Measurements from ENCODE around the gene RABGAP1L.

Gene RABGAP1L

DNA sequence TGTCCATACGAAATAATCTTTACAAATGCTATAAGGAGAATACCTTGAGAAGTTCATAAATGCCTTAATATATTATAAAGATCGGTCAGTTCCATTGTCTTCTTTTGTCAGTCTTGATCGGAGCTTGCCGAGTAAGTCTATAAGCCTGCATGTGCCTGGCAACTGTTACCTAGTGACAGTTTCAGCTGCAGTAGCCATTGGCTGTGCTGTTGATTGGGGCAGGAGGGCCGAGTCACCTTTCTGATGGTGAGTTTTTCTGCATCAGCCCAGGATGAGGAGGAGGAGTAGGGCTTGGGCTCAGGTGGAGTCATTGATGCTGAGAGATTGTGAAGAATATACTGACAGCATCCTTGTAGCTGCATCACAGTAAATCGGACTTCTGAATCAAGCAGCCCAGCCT, 286.5 kb downstream of the RABGAP1L start:
- Histone ChIP-seq H2AFZ (ENCODE audit: low read length) (no peak overlapping the region), H3K9ac (ENCODE audit: low read depth, low read length, poor library complexity, severe bottlenecking) (no peak overlapping the region), H3K27me3 (ENCODE audit: insufficient read depth, low read length, poor library complexity, severe bottlenecking) (no peaks in the 10 kb centered on the region), H3K9me3 (ENCODE audit: insufficient read depth, low read depth, low read length) (no peaks in the 10 kb centered on the region), H3F3A (ENCODE audit: low read depth) (no peaks in the 10 kb centered on the region), H4K20me1 (ENCODE audit: insufficient read depth, low read length, poor library complexity, severe bottlenecking) (no peaks in the 10 kb centered on the region), H3K4me1 (ENCODE audit: insufficient read depth, low read length, poor library complexity, severe bottlenecking) (no peaks in the 10 kb centered on the region), H3K36me3 (ENCODE audit: insufficient read depth, low read length) (peaks cover 5% of the 10 kb centered on the region; the same call in 1 of the 2 replicates), H3K9me2 (replicated peaks; ENCODE audit: low read depth, low read length) (no peaks in the 10 kb centered on the region), H3K4me3 (ENCODE audit: low read length, poor library complexity, severe bottlenecking) (no peak overlapping the region), H3K79me2 (ENCODE audit: insufficient read depth, low read length) (no peaks in the 10 kb centered on the region), H3K4me2 (ENCODE audit: low read depth, low read length, poor library complexity, severe bottlenecking) (no peak overlapping the region)
- no peak for TF ChIP-seq EZH2phosphoT487 (IDR thresholded peaks at IDR 0.05; ENCODE audit: borderline replicate concordance)
- TF ChIP-seq, protein P1, sequence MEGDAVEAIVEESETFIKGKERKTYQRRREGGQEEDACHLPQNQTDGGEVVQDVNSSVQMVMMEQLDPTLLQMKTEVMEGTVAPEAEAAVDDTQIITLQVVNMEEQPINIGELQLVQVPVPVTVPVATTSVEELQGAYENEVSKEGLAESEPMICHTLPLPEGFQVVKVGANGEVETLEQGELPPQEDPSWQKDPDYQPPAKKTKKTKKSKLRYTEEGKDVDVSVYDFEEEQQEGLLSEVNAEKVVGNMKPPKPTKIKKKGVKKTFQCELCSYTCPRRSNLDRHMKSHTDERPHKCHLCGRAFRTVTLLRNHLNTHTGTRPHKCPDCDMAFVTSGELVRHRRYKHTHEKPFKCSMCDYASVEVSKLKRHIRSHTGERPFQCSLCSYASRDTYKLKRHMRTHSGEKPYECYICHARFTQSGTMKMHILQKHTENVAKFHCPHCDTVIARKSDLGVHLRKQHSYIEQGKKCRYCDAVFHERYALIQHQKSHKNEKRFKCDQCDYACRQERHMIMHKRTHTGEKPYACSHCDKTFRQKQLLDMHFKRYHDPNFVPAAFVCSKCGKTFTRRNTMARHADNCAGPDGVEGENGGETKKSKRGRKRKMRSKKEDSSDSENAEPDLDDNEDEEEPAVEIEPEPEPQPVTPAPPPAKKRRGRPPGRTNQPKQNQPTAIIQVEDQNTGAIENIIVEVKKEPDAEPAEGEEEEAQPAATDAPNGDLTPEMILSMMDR (conservative IDR thresholded peaks at IDR 0.05; ENCODE audit: low read length): no peak

DNA sequence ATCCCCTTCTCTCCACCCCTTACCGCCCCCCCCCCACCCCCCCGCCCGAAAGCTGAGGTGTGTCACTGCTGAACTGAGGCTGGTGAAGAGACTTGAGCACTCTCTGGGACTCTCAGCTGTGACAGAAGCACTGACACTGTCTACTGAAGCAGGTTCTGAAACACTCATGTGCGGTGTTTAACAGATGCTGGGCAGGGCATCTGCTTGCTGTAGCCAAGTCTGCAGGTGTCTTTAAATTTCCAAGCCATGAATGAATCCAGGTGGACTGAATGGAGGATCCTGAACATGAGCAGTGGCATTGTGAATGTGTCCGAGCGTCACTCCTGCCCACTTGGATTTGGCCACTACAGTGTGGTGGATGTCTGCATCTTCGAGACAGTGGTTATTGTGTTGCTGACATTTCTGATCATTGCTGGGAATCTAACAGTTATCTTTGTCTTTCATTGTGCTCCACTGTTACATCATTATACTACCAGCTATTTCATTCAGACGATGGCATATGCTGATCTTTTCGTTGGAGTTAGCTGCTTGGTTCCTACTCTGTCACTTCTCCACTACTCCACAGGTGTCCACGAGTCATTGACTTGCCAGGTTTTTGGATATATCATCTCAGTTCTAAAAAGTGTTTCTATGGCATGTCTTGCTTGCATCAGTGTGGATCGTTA, 288.7 kb downstream of the RABGAP1L start, which contains the start of gene GPR52:
Gene GPR52, plus strand, starts transcription at position 99 of the 665 bp plus-strand sequence. Its CDS starts 148 bp downstream, at position 247.
- H3K4me1 ChIP-seq (ENCODE audit: insufficient read depth, low read length, poor library complexity, severe bottlenecking): no peaks in the 10 kb centered on the region
- H3K36me3 ChIP-seq (ENCODE audit: insufficient read depth, low read length): peaks cover 5% of the 10 kb centered on the region; the same call in 1 of the 2 replicates
- TF ChIP-seq, protein P1 (conservative IDR thresholded peaks at IDR 0.05; ENCODE audit: low read length): no peak
- TF ChIP-seq EZH2phosphoT487 (IDR thresholded peaks at IDR 0.05; ENCODE audit: borderline replicate concordance): no peak

DNA sequence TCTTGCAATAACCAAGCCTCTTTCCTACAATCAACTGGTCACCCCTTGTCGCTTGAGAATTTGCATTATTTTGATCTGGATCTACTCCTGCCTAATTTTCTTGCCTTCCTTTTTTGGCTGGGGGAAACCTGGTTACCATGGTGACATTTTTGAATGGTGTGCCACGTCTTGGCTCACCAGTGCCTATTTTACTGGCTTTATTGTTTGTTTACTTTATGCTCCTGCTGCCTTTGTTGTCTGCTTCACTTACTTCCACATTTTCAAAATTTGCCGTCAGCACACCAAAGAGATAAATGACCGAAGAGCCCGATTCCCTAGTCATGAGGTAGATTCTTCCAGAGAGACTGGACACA, 289.2 kb downstream of the RABGAP1L start:
- H4K20me1 ChIP-seq (ENCODE audit: insufficient read depth, low read length, poor library complexity, severe bottlenecking): no peaks in the 10 kb centered on the region
- no peaks in the 10 kb centered on the region for H3K27me3 ChIP-seq (ENCODE audit: insufficient read depth, low read length, poor library complexity, severe bottlenecking)
- no peaks in the 10 kb centered on the region for H3K79me2 ChIP-seq (ENCODE audit: insufficient read depth, low read length)
- no peaks in the 10 kb centered on the region for H3K9me2 ChIP-seq (replicated peaks; ENCODE audit: low read depth, low read length)
- no peaks in the 10 kb centered on the region for H3K4me1 ChIP-seq (ENCODE audit: insufficient read depth, low read length, poor library complexity, severe bottlenecking)
- no peak overlapping the region for H3K4me2 ChIP-seq (ENCODE audit: low read depth, low read length, poor library complexity, severe bottlenecking)
- no peaks in the 10 kb centered on the region for H3K9me3 ChIP-seq (ENCODE audit: insufficient read depth, low read depth, low read length)
- no peak overlapping the region for H2AFZ ChIP-seq (ENCODE audit: low read length)
- H3K9ac ChIP-seq (ENCODE audit: low read depth, low read length, poor library complexity, severe bottlenecking): no peak overlapping the region
- H3F3A ChIP-seq (ENCODE audit: low read depth): no peaks in the 10 kb centered on the region
- H3K36me3 ChIP-seq (ENCODE audit: insufficient read depth, low read length): peaks cover 5% of the 10 kb centered on the region; the same call in 1 of the 2 replicates
- no peak for TF ChIP-seq EZH2phosphoT487 (IDR thresholded peaks at IDR 0.05; ENCODE audit: borderline replicate concordance)
- TF ChIP-seq, protein P1 (conservative IDR thresholded peaks at IDR 0.05; ENCODE audit: low read length): no peak
- H3K4me3 ChIP-seq (ENCODE audit: low read length, poor library complexity, severe bottlenecking): no peak overlapping the region

More for the DNA sequence above, 288.7 kb downstream of the RABGAP1L start, which contains the start of gene GPR52:
- H3F3A ChIP-seq (ENCODE audit: low read depth): no peaks in the 10 kb centered on the region
- no peaks in the 10 kb centered on the region for H3K9me2 ChIP-seq (replicated peaks; ENCODE audit: low read depth, low read length)
- no peaks in the 10 kb centered on the region for H4K20me1 ChIP-seq (ENCODE audit: insufficient read depth, low read length, poor library complexity, severe bottlenecking)
- H3K4me3 ChIP-seq (ENCODE audit: low read length, poor library complexity, severe bottlenecking): no peak within 1 kb of the TSS
- H3K4me2 ChIP-seq (ENCODE audit: low read depth, low read length, poor library complexity, severe bottlenecking): no peak within 1 kb of the TSS
- H3K27me3 ChIP-seq (ENCODE audit: insufficient read depth, low read length, poor library complexity, severe bottlenecking): no peaks in the 10 kb centered on the region
- H2AFZ ChIP-seq (ENCODE audit: low read length): no peak within 1 kb of the TSS
- H3K79me2 ChIP-seq (ENCODE audit: insufficient read depth, low read length): no peaks in the 10 kb centered on the region
- no peaks in the 10 kb centered on the region for H3K9me3 ChIP-seq (ENCODE audit: insufficient read depth, low read depth, low read length)
- H3K9ac ChIP-seq (ENCODE audit: low read depth, low read length, poor library complexity, severe bottlenecking): no peak within 1 kb of the TSS
